MM.1S (cell line): ENCODE measurements around the gene NUB1.

Experiments used
- DNase-seq: peaks from one replicate; pipeline ENCODE4 v3.0.0-alpha.2; 2015
- H2AFZ ChIP-seq: fragments of 300-600 bp; sonication (generic); 2 replicates; pipeline ENCODE4 v1.6.0; 2016; ENCODE audit warnings: antibody characterized with exemption, low read length
- H3F3A ChIP-seq: fragments of 300-600 bp; sonication (generic); 2 replicates; pipeline ENCODE4 v1.6.1; 2016; ENCODE audit warnings: mild to moderate bottlenecking, antibody characterized with exemption, low read length, moderate library complexity, mixed read lengths; ENCODE audit not compliant: insufficient read depth
- H3K27ac ChIP-seq: fragments of 300-600 bp; sonication (generic); 2 replicates; pipeline ENCODE4 v1.5.1; 2016; ENCODE audit warnings: mild to moderate bottlenecking, low read length
- H3K27me3 ChIP-seq: fragments of 300-600 bp; sonication (generic); replicated peaks from 2 replicates; pipeline ENCODE4 v1.6.0; 2016; ENCODE audit warnings: low read length; ENCODE audit not compliant: insufficient read depth
- H3K36me3 ChIP-seq: fragments of 300-600 bp; sonication (generic); replicated peaks from 2 replicates; pipeline ENCODE4 v1.6.1; 2016; ENCODE audit warnings: mild to moderate bottlenecking, low read length, mixed read lengths; ENCODE audit not compliant: insufficient read depth
- H3K4me1 ChIP-seq: fragments of 300-600 bp; sonication (generic); 2 replicates; pipeline ENCODE4 v1.6.1; 2016; ENCODE audit warnings: low read length, mixed read lengths
- H3K4me2 ChIP-seq: fragments of 300-600 bp; sonication (generic); 2 replicates; pipeline ENCODE4 v1.6.0; 2016; ENCODE audit warnings: low read depth, low read length
- H3K4me3 ChIP-seq: fragments of 300-600 bp; sonication (generic); 2 replicates; pipeline ENCODE4 v1.5.1; 2016; ENCODE audit warnings: low read length, mixed read lengths
- H3K79me2 ChIP-seq: fragments of 300-600 bp; sonication (generic); 2 replicates; pipeline ENCODE4 v1.6.1; 2016; ENCODE audit warnings: mixed run types, low read length, mixed read lengths
- H3K9ac ChIP-seq: fragments of 300-600 bp; sonication (generic); 2 replicates; pipeline ENCODE4 v1.6.1; 2016; ENCODE audit warnings: low read length, mixed read lengths
- H3K9me2 ChIP-seq: fragments of 300-600 bp; sonication (generic); replicated peaks from 2 replicates; pipeline ENCODE4 v1.6.1; 2016; ENCODE audit warnings: mild to moderate bottlenecking, low read length, mixed read lengths; ENCODE audit not compliant: insufficient read depth
- H3K9me3 ChIP-seq: fragments of 300-600 bp; sonication (generic); replicated peaks from 2 replicates; pipeline ENCODE4 v1.6.1; 2016; ENCODE audit warnings: mild to moderate bottlenecking, low read length, mixed read lengths; ENCODE audit not compliant: insufficient read depth
- H4K20me1 ChIP-seq: fragments of 300-600 bp; sonication (generic); 2 replicates; pipeline ENCODE4 v1.6.1; 2016; ENCODE audit warnings: mild to moderate bottlenecking, low read length, moderate library complexity, mixed read lengths; ENCODE audit not compliant: insufficient read depth
- EZH2 ChIP-seq: fragments of 300-600 bp; sonication (generic); optimal IDR thresholded peaks from 2 replicates; pipeline ENCODE3; 2017; ENCODE audit warnings: low read depth, mild to moderate bottlenecking, antibody characterized with exemption, low read length, mixed read lengths
- EZH2phosphoT487 ChIP-seq: fragments of 300-600 bp; sonication (generic); IDR thresholded peaks from 2 replicates; pipeline ENCODE4 v1.6.1; 2018; ENCODE audit warnings: antibody characterized with exemption, low read length
- TF ChIP-seq, protein P1 (sequence below): fragments of 300-600 bp; sonication (generic); IDR thresholded peaks from 2 replicates; pipeline ENCODE4 v1.5.1; 2016; ENCODE audit warnings: antibody characterized with exemption, low read length, mixed read lengths

NUB1 gene

DNA sequence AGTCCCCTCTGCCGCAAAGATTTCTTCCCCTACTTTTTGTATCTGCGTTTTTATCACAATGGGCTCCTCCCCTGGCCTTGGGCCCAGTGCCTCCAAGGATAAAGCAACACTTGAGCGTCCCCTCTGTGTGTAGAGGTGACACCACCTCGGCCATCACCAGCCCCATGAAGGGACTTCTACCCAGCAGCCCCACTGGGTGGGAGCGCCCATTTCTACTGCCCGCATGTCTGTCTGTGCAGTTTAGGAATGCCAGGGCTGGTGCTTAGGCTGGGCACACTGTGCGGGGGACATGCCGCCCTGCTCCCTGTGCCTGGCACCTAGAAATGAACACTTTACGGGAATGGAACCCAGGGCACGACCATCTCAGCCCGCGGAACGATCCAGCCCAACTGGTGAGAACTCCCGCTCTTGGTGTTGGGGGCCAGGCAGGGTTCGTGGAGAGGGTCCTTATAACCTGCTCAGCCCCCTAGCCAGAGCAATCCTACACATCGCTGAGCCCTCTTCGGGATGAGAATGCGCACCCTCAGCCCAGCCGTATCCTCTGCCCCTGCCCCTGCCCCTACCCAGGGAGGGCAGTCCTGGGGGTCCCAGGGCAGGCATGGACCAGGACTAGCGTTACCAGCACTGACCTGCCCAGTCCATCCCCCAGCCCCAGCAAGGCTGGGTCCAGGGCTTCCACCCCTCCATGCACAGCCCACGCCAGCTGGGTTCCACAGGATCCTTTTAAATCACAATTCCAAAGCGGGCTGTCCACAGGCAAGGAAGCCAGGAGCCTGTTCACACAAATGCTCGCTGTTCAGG lies 85.5 kb downstream of the NUB1 start:
- Histone ChIP-seq H2AFZ (no peak overlapping the region), H3K4me2 (no peak overlapping the region), H3F3A (peaks cover 16% of the 10 kb centered on the region), H3K36me3 (no peaks in the 10 kb centered on the region), H3K27me3 (no peaks in the 10 kb centered on the region; the same call in 1 of the 2 replicates), H3K9ac (no peak overlapping the region), H3K79me2 (no peaks in the 10 kb centered on the region), H4K20me1 (no peaks in the 10 kb centered on the region), H3K9me3 (no peaks in the 10 kb centered on the region), H3K9me2 (no peaks in the 10 kb centered on the region), H3K27ac (no peak overlapping the region), H3K4me3 (no peak overlapping the region), H3K4me1 (peaks cover 18% of the 10 kb centered on the region)
- TF ChIP-seq EZH2, result no peak
- TF ChIP-seq, protein P1, sequence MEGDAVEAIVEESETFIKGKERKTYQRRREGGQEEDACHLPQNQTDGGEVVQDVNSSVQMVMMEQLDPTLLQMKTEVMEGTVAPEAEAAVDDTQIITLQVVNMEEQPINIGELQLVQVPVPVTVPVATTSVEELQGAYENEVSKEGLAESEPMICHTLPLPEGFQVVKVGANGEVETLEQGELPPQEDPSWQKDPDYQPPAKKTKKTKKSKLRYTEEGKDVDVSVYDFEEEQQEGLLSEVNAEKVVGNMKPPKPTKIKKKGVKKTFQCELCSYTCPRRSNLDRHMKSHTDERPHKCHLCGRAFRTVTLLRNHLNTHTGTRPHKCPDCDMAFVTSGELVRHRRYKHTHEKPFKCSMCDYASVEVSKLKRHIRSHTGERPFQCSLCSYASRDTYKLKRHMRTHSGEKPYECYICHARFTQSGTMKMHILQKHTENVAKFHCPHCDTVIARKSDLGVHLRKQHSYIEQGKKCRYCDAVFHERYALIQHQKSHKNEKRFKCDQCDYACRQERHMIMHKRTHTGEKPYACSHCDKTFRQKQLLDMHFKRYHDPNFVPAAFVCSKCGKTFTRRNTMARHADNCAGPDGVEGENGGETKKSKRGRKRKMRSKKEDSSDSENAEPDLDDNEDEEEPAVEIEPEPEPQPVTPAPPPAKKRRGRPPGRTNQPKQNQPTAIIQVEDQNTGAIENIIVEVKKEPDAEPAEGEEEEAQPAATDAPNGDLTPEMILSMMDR, result no peak
- no peak for TF ChIP-seq EZH2phosphoT487
- DNase-seq, result no peak

GRCh38 chr7:151427705-151428377 lies 86.2 kb downstream of the NUB1 start:
- Histone ChIP-seq H3K9me3 (no peaks in the 10 kb centered on the region), H3K4me2 (no peak overlapping the region), H3K9me2 (no peaks in the 10 kb centered on the region), H3K4me1 (peaks cover 18% of the 10 kb centered on the region), H3K27ac (no peak overlapping the region), H3K79me2 (no peaks in the 10 kb centered on the region), H2AFZ (no peak overlapping the region), H3K4me3 (no peak overlapping the region), H4K20me1 (no peaks in the 10 kb centered on the region), H3K27me3 (no peaks in the 10 kb centered on the region; the same call in 1 of the 2 replicates), H3F3A (peaks cover 16% of the 10 kb centered on the region), H3K9ac (no peak overlapping the region), H3K36me3 (no peaks in the 10 kb centered on the region)
- TF ChIP-seq, protein P1, result no peak
- TF ChIP-seq EZH2phosphoT487 (no peak), EZH2 (no peak)
- DNase-seq, result no peak
